Activated T-helper 9 cell treated with anti-CD3 and anti-CD28 coated beads, Interleukin-2, amount 50 U/mL, for 16 hours (primary cell): ENCODE measurements around the gene ALK.

Source experiments
- DNase-seq: peaks from one replicate; pipeline ENCODE4 v3.0.0-alpha.2; 2020; ENCODE audit warnings: low read depth

Gene ALK

GRCh38 chr2:29448096-29448688, 473.2 kb downstream of the ALK start:
- DNase-seq = no peak

- DNase-seq = no peak
Measured at GRCh38 chr2:29447513-29447912, 473.9 kb downstream of the ALK start.

- DNase-seq = no peak
Measured at GRCh38 chr2:29446847-29447246, 474.5 kb downstream of the ALK start.

DNA sequence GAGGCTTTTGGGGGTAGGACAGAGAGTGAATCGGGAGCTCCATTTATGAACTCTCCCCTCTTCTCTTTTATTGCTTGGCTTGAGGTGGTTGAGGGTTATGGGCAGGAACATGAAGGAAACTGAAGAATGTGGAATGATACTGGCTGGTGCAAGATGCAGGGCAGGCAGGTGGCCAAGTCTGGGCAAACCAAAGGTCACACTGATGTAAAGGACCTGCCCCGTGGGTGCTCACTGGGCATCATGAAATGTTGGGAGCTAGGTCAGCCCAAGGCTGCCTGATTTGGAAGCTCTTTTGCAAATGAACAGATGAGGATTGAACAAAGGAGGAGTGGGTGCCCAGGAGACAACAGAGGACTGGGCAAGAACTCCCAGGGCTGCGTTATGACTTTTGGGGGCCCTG, 477.2 kb downstream of the ALK start:
- no peak for DNase-seq

DNA sequence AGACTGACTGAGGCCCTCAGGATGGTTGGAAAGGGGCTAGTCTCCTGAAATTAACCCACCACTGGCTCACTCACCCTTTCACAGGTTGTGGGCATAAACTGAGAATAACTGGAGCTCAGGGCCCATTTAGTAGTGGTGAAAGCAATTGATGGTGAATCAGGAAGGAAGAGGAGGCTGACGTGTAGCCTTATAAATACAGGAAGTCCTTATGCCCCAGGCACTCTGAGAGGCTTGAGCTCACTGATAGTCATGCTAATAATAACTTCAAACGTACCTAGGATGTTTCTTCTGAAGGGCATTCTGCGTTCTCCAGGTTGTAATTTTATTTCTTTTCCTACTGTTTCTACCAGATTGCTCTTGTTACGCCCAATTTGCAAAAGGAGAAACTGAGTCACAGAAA, 477.8 kb downstream of the ALK start:
- no peak for DNase-seq

- no peak for DNase-seq
Measured at GRCh38 chr2:29443151-29443550, 478.2 kb downstream of the ALK start.

GRCh38 chr2:29440921-29441623, 480.3 kb downstream of the ALK start:
- no peak for DNase-seq

GRCh38 chr2:29433920-29434319, 487.5 kb downstream of the ALK start:
- no peak for DNase-seq

DNA sequence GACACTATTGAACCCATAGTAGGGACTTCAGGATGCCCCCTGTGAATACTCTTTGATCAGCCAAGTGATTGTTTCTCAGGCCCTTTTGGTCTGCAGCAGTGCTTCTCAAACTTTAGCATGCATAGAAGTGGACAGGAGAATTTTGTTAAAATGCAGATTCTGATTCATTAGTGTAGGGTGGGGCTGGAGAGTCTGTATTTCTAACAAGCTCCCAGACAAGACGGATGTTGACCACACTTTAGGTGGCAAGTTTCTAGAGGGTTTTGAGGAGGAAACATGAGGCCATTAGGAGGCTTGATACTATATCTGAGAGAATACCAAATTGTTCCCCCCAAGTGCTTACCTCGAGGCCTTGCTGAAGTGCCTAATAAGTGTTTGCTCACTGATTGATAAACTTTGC, 488.3 kb downstream of the ALK start:
- no peak for DNase-seq

DNA sequence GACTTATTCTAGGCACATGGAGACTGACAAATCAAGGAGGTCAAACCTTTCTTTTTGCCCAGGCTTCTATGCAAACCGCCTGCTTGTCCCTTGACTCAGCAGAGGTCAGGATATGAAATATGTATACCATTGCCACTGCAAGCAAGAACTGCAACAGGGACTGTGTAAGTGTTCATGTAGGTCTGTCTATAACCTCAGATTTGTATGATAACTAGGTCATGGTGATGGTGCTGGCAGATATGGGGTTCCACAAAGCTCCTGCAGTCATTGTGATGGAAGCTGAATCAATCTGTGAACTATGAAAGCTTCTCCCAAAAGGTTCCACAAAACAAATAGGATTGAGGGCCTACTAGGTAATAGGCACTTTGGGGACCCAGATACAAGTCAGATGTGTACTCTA, 489.9 kb downstream of the ALK start:
- DNase-seq = no peak

DNA sequence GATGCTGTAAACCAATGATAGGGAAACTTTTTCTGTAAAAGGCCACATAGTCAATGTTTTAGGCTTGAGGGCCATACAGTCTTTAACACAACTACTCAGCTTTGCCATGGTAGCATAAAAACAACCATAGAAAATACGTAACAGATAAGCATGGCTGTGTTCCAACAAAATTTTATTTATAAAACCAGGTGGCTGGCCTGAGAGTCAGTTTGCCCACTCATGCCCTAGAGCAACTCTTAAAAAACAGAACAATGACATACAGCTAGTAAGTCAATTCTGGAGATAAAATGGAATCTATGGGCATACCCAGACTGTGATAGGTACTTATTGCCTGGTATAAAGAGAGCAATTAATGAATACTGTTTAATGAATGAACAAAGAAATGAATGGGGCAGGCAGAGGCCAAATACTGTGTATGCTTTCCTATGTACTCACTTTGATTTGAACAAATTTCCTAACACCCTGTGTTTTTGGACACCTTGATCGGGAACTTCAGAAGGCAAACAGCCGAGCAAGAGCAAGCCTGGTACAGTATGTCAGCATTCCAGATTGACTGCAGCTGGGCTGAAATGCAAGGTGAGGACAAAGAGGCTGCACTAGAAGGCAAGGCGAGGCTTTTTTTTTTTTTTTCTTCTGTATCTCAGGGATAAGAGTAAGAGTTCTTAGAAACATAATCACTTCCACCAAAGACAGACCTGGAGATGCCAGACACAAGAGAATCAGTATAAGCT, 490.8 kb downstream of the ALK start:
- no peak for DNase-seq

GRCh38 chr2:29426354-29426753, 495.0 kb downstream of the ALK start:
- DNase-seq = no peak

- DNase-seq = no peak
Measured at GRCh38 chr2:29425866-29426265, 495.5 kb downstream of the ALK start.

DNA sequence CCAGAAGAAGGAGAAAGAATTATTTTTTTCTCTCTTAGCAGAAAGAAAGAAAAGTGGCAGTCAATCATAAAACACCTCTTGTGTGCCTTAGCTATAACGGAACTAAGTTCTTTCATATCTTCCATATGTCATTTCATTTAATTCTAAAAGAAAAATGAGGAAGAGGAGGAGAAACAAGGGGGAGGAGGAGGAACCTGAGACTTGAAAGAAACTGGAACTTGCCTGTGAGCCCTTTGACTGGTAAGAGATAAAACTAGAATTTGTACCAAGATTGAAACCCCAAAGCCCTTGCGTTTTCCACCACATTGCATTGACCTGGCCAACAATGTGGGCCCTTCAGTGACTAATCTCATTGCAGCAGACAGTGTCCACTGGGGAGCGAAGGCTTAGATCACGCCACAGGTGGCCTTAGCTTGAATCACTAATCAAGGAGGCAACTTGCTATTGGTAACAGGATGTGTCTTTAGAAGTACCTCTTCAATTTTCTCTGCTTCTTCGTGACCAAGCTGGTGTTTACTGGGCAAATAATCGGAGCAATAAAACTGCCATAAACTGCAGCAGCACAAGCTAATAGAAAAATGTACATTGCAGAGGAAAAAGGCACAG, 498.2 kb downstream of the ALK start:
- no peak for DNase-seq

GRCh38 chr2:29420999-29421782, 500.2 kb downstream of the ALK start:
- DNase-seq = no peak

DNA sequence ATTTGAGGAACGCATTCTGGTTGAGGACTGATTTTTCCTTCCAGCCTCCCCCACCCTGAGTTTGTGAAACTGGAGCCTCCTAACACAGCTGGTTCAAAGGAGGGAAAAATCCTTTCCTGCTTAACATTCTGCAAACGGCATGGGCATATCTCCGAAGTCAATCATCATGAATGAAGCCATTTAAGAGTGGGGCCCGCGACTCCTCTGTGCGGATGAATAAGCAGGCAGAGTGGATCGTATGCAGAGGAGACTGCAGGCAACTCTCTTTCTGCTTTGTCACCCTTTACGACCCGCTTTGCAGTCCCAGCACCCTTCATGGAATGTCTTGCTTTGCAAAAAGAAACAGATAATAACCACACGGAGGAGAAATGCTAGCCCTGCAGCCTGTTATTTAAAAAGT, 500.9 kb downstream of the ALK start:
- DNase-seq = no peak

DNA sequence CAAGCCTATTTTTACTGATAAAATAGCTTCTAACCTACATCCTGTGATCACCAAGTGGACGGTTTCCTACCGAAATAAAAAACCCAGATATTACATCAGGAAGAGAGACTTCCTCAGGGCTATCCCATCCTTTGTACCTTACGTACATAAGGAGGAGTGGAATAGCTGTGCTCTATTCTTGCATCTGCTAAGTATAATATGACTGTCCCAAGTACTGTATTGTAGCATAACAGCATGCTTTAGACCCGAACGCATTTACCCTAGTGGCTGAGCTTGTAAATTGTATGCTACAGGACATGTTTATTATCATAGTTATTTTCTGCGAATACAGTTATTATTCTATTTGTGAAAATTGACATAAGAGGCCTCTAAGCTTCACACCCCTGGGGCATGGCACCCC, 503.8 kb downstream of the ALK start:
- DNase-seq = no peak

GRCh38 chr2:29412197-29412925, 509.0 kb downstream of the ALK start:
- no peak for DNase-seq

- DNase-seq = no peak
Measured at GRCh38 chr2:29405707-29406106, 515.7 kb downstream of the ALK start.

DNA sequence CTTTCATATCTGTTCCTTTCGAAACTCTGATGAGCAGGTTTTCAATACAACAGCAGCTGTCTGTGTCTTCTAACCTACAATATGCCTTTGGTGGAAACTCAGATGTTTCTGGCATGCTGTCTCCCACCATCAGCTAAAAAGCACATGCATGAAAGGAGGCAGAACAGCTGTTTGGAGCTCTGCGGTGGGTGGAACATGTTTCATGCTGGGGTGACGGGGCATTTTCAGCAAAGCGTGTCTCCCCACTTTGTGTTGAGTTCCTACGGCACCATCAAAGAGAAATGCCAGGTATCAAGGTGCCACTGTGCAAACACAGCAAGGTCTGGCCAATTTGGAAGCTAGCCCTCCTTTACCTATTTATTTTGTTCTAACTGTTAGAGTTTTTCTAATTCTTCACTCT, 516.1 kb downstream of the ALK start:
- no peak for DNase-seq

- DNase-seq = no peak
Measured at GRCh38 chr2:29401994-29402393, 519.4 kb downstream of the ALK start.
